Stimulated activated CD4-positive, alpha-beta T cell treated with anti-CD3 and anti-CD28 coated beads, Interleukin-15, amount 100 ng/mL, for 1 hour (primary cell): ENCODE measurements around the gene PRR5L.
A peak's percentile ranks its signal among the peaks of the same experiment; 100 is the strongest.

Experiments
- DNase-seq, 2 donors: peaks; one replicate each; pipeline ENCODE4 v3.0.0-alpha.2; 2020; ENCODE audit warnings: low read depth in 1 of 2, low spot score in 1 of 2

Gene PRR5L

DNA sequence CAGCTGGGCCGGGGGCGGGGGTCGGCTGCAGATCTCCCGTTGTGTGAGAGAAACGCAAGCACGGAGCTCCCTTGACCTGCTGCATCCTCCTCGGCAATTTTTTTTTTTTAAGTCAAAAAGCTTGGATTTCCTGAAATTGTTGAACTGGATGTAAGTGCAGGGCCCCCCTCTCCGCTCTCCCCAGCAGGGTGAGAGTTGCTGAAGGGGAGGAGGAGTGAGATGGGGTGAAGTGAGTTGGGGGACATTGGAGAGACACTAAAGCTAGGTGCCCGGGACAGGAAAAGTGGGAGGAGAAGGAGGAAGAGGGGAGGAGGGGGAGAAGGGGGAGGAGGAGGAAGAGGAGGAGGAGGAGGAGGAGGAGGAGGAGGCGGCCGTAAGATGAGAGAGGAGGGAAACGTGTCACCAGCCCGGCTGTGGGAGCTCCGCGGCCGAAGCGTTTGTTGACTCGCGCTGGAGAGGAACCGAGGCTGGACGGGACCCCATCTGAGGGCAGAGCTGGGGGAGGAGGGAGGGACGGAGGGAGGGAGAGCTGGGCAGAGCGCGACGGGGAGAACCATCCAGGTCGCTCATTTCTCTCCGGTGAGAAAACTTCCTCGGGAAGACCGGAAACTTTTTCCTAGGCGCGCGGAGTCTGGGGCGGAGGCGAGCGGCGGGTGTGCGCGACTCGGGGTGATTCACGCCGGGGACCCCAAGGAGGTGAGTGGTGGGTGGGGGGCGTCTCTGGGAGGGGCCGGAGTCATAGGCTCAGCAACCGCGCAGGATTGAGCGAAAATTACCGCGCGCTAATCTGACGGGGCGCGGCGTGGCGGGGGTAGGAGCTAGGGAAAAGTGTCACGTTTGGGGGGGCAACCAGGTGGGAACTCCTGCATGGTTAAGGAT, 80.2 kb downstream of the PRR5L start:
- no peak for DNase-seq

DNA sequence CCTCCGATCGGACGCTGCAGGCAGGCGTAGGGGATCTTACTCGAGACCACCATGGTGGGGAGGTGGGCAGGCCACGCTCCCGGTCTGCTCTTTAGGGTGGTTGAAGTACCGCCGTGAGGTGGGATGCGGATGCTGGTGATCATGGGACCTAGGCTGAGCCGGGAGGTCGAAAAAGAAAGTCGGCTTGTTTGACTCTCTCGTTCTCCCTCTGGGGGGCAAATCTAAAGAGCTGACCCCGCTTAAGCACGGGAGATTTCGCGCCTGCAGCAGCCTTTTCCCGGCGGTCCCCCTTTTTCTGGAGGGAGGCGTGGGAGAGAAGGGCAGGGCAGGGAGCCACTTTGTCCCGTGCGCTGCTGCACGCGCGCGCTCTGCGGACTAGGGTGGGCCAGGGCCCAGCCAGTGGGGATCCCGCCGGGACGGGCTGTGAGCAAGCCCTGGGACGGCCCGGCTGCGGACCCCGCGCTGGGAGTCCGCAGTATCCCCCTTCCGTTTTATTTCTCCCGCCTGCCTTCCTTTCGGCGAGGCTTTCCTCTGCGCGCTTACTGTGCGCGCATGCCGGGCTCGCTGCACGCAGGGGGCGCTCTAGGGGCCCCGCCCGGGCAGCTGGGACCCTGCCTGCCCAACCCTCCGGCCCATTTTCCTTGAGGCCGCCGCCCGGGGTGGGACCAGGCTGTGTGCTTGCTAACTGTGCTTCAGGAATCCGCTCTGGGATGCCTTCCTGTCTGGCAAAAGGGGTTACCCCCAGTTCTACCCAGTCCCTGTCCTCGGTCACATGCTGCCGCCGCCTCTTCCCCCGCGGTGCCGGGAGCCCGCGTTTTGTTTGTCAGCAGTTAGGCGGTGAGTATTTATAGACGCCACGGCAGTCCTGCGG, 81.0 kb downstream of the PRR5L start:
- DNase-seq, result peak in 1 of 2 donors; percentile 18

DNA sequence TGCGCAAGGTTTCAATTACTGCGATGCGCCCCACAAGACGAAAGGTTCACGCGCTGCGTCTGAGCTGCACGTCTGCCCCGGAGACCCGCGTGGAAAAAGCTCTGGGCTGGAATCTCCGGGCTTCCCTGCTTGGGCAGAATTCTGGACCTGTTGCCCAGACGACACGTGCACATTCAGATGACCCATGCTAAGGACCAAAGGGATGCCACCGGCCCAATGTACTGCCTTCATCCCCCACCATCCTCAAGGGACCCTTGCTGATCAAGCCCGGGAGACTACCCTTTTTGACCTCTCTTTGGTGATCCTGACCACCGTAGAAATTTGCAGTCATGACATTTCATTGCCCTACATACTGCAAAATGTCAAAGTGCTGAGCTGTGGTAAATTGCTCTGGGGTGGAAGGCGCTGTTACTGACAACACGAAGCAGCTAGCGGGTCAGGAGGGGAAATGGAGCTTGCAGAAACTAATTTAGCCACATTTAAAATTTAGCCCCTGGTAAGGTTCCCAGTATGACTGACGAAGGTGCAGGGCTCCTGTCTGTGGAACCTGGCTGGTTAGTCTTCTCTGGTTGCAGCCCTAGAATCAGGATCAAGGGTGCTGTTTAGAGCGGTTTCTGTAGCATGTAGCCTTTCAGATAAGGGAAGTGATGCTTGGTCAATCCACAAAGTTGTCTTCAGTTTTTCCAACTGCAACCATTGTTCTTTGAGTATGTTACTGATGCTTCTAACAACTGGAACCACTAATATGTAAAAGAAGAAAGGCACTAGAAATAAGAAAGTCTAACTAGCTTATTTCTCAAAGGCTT, 81.9 kb downstream of the PRR5L start:
- no peak for DNase-seq

DNA sequence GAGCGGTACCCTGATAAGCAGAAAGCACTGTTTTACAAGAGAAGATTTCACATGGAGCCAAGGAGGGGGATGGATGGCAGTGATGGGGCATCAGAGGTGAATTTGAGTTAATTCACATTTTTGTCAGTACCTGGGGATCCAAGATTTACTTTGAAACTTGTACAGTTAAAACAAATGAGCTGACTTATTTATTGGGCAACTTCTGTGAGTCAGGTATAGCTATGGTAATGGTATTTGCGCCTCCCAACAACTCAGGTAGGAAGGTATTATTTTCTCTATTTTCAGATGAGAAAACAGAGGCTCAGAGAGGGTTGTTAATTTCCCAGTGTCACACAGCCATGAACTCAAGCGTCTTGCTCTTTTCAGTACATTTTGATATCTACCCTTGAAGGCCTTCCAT, 83.6 kb downstream of the PRR5L start:
- no peak for DNase-seq

DNA sequence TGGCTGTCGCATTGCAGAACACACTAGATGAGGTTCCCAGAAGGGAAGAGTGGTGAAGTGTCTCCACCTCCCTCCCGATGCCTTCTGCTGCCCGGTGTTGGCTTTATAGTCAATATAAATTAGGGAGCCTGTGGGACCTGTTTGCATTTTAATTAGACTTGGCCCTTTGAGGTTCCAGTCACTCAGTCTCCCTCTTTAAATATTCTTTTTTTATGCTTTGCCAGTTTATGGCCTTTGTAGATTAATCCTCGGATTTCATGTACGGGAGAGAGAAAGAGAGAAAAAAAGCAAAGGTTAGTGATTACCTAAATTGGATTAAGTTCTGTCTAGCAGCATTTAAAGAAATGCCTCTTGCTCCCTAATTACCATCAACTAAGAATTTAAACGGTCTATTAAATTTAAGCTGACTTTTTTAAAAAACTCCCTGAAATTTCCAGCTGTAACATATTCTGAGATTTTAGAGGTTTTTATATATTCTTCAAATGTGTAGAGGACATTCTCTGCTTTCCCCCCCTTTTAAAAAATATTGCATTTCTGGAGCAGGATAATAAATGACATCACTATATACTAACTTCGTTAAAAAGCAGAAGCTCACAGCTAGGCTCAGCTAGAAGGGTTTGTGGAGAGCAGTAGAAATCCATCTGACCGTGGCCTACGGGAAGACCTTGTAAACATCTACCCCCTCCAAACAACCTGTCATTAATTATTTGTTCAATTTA, 84.4 kb downstream of the PRR5L start:
- DNase-seq, result no peak

DNA sequence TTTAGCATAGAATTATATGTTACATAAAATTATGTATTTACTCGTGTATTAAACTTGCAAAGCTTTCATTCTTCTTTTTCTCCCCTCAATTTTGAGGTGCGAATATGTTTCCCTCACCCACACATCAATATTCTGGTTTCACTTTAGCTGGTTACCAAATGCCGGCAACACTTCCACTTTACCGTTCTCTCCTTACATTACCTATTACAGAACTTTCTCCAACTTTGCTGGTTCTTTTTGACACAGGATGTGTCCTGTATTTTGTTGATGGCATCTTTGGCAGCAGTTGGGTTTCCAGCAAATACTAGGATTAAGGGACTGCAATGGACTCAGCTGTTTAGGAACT, 84.9 kb downstream of the PRR5L start:
- no peak for DNase-seq

DNA sequence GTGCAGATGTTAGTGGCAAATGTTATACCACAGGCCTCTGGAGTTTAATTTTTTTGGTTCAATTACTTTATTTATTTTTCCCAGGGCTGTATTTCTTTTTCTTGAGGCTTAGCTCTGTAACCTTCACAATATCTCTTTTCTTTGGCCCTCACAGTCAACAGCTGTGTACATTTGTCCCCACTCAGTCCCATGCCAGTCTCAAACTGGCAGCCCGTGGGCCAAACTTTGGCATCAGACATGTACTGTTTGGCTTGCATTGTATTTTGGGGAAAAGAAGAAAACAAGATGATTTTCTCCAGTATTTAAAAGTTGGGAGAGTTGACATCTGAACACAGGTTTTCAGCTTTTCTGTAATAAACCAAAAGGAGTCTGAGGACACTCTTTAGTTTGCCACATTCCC, 87.1 kb downstream of the PRR5L start:
- DNase-seq, result no peak

DNA sequence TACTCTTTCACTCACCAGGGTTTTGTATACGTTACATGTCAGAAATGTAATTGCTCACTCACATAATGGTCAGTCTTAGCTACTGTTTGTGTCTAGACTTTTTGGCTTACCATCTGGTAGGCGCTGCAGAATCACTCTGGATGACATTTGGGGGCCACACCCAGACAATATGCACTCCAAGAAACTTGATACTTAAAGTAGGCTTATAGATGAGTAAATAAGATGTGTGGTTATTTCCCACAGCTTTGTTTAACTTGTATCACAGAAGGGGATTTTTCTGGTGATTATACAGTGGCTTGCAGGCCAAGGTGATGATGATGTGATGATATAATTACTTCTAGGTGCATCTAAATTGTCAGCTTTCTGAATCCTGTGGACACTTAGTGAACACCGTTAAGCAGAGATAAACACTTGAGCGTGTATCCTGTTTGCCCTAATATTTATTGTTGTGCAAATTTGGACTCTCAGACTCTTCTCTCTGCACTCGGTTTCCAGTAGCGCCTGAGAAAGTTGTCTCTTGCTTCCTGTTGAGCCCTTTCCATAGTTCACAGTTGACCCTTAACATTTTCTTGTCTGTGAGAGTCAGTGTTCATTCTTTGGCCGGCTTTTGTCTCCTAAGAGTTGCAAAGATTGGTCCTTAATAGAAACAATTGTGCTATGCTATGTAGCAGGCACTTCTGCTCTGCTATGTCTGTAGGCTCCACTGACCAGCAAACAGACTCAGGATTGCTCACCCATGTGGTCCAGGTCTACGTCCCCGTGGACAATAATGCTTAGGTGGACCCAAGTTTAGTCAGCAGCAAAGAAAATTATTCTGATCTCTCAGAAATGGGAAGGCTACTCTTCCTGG, 89.3 kb downstream of the PRR5L start:
- no peak for DNase-seq

DNA sequence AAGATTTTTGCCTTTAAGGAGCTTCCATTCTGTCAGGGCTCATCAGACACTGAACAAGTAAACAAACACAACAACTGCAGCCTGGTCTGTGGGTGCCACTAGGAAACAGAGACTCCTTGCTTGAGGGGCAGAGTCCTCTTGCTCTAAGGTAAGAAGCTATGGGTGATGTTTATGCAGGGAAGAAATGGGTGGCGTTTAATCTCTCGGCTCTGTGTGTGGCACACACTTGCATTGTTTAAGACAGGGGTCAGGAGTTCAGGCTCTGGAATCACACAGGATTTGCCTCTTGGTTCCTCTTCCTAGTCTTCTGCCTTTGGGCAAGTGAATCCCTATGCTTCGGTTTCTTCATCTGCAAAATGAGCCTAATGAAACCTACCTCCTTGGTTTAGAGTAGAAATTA, 90.3 kb downstream of the PRR5L start:
- no peak for DNase-seq

DNA sequence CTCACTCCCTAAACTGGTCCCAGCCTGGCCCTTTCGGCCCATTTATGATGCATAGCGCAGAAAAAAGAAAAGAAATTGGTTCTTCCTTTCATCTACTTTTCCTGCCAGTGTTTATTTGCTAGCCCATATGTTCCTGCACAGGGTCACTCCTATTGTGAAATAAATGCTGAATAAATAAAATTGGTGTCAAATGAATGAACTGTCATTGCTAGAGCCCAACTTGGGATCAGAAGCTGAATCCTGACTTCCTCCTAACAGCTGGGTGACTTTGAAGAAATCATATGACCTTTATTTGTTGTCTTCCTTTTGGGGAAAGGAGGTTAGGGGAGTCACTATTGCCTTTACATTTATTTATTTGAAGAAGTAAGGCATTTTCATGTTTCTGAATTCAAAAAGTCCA, 92.0 kb downstream of the PRR5L start:
- DNase-seq, result no peak

DNA sequence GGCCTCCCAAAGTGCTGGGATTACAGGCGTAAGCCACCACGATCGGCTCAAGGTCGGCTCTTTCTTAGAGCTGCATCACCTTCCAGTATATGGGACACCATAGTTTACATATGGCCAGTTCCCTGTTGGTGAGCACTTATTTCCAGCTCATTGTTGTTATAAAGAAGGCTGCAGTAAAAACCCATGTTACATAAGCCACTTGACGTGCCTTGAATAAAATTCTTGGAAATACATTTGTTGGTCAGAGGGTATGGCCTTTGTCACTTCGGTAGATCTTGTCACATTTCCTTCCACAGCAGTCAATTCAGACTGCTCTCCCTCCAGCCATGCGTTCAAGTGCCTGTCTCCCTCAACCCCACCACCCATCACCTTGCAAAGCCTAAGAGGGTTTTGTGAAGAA, 92.9 kb downstream of the PRR5L start:
- no peak for DNase-seq

DNA sequence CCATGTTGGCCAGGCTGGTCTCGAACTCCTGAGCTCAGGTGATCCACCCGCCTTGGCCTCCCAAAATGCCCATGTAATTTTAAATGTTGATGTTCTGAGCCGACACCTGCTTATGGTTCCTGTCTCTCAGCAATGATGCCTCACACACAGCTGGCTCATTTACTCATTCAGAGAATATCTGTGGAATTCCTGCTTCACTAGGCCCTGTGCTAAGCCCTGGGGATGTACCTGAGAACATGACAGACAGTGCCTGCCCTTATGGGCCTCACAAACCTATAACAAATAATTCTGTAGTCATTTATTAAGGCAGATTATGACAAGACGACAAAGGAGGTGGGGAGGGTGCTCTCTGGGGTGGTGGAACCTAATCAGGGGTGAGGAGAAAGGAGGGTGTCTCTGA, 93.7 kb downstream of the PRR5L start:
- DNase-seq, result no peak

DNA sequence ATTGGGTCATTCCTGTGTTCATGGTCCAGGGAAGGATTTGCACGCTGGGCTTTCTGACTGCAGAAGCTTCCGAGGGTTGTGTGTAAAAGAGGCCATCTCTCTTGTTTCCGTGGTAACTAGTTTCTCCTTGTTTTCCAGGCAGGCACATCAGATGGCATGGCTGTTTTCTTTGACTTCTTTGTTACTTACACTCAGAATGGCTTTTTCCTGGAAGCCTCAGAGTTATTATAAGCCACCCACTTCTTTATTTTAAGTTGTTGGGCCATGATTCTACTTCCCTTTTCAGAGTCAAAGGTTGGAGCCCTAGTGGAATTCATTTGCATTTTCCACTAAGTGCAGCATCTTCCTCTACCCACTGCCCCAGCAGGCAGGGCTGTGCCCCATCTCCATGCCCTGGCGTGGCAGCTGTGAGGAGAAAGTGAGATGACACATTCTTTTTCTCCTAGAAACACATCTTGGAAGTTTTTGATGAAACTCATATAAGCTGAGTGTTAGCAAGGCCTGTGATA, 94.9 kb downstream of the PRR5L start:
- DNase-seq, result no peak

DNA sequence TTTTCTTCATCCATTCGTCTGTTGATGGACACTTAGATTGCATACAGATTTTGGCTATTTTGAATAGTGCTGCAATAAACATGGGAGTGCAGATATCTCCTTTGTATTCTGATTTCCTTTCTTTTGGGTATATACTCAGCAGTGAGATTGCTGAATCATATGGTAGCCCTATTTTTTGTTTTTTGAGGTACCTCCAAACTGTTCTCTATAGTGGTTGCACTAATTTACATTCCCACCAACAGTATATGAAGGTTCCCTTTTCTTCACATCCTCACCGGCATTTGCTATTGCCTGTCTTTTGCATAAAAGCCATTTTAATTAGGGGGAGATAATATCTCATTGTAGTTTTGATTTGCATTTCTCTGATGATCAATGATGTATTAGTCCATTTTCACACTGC, 96.1 kb downstream of the PRR5L start:
- no peak for DNase-seq

DNA sequence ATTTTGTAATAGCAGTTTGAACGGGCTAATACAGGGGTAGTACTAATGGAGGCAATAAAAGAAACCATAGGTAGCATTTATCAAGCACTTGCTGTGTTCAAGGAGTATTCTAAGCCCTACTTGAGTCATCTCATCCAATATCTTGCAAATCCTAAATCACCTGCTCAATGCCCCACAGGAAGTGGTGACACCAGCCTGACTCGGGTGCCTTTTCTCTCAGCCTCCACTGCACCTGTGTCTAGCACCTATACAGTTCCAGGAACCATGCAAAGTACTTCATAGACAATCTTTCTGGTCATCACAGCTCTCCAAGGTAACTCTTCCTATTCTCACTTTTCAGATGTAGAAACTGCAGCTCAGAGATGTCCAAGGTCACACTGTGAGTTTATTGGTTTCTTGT, 98.0 kb downstream of the PRR5L start:
- no peak for DNase-seq

DNA sequence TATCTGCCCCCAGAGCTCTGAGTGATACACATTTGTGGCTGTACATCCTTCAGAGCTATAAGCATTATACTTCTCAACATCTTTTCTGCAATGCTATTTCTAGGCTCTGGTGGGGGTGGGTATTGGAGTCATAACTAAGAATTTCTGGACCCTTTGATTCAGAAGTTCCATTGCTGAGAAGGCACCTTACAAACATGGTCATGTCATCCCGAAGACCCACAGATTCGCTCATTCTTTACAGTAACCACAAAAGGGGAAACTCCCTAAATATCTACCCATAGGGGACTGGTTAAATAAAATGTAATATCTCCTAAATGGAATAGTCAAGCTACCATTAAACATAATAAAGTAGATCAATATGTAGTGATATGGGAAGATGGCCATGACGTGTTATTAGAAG, 98.8 kb downstream of the PRR5L start:
- no peak for DNase-seq

DNA sequence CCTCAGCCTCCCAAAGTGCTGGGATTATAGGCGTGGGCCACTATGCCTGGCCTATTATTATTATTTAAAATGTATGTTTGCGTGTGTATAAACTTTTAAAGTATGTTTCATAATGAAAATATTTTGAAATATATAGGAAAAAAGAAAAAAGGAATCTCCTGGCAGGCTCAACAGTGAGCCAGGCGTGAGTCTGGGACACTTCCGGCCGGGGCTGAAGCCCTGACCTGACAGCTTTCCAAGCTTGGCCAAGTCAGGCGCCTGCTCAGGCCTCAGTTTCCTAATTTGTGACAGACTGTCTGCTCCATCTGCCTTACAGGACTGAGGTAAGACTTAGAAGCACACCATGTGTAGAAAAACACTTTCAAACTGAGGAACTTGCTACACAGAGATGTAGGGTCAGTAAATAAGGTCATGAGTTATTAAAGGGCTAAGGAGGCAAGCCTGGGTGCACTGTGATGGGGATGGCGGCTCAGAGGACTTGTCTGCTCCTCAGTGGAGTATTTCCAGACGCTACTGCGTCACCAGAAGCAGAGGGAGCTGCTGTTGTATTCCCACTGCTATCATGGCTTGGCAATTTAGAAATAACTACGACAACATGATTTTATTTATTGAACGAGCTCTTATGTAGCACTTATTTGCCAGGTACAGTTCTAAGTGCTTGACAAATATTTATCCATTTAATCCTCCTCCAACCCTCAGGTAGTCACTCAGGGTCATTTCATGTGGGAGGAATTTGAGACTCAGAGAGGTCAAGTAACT, 100.1 kb downstream of the PRR5L start:
- DNase-seq, result no peak

DNA sequence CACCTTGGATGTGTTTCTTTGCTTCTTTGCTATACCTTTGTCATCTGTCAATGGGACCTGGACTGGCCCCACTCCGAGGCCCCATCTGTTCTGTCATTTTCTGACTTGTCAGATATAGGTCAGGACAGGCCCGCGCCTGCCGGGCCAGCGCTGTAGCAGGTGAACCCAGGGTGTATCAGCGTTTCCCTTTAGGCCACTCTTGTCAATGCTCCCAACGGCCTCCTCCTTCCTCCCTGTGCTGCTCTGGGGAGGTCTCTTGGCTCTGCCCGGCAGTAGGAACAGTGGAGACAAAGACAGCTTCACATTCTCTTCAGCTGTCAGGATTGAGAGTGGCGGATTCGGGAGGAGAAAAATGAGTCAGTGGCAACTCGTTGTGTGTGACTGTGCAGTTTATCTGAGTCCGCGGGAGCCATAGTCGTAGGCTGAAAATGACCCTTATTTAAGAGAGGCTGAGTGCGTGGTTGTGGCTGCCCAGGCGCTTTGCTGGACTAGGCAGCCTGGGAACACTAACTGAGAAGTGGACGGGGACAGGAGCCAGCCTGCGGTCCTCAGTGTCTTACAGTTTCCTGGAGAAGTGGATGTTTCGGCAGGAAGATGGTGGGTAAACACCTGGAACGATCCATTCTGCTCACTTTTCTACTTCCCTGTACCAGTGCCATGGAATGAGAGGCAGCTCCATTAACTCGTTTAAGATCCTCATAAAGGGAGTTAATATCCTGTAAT, 102.3 kb downstream of the PRR5L start:
- no peak for DNase-seq
